WI38 (cell line): ENCODE measurements around the gene USP28.

Source experiments
- H3K4me3 ChIP-seq: 2 replicates; pipeline ENCODE4 v1.5.1; 2011; ENCODE audit warnings: low read depth, mild to moderate bottlenecking, control low read depth, low read length
- TF ChIP-seq, protein P1 (sequence below): IDR thresholded peaks from 2 replicates; pipeline ENCODE4 v1.5.1; 2012; ENCODE audit warnings: low read depth, mild to moderate bottlenecking, control low read depth, low read length

Gene USP28

DNA sequence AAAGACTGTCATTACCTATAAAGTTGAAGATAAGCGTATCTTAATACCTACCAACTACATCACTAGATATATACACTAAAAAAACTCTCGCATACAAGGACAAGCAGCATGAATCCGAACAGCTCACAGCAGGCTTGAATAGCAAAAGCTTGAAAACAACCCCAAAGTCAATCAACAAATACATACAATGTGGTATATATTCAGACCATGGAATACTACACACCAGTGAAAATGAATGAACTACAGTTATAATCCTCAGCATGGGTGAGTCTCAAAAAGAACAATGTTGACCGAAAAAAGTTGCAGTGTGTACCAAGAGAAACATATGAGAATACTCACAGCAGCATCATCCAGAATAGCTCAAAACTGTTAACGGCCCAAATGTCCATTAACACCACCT, 25.2 kb downstream of the USP28 start:
- H3K4me3 ChIP-seq, result no peak overlapping the region

DNA sequence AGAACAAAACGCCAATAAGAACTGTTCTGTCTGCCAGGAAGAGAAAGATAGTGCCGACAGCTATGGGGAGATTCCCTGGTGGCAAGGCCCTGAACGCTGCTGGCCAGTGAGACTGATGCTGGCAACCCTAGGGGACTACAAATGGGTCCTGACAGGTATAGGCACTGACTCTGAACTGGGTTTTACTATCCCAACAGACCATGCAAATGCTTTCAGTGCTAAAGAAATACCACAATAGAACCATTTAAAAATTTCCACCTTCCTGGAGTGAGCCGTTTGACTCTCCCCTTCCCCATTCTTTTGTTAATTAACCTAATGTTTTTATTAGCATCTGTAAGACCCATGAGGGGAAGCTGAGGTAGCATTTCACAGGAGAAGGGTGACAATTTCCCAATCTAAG, 25.7 kb downstream of the USP28 start:
- TF ChIP-seq, protein P1, sequence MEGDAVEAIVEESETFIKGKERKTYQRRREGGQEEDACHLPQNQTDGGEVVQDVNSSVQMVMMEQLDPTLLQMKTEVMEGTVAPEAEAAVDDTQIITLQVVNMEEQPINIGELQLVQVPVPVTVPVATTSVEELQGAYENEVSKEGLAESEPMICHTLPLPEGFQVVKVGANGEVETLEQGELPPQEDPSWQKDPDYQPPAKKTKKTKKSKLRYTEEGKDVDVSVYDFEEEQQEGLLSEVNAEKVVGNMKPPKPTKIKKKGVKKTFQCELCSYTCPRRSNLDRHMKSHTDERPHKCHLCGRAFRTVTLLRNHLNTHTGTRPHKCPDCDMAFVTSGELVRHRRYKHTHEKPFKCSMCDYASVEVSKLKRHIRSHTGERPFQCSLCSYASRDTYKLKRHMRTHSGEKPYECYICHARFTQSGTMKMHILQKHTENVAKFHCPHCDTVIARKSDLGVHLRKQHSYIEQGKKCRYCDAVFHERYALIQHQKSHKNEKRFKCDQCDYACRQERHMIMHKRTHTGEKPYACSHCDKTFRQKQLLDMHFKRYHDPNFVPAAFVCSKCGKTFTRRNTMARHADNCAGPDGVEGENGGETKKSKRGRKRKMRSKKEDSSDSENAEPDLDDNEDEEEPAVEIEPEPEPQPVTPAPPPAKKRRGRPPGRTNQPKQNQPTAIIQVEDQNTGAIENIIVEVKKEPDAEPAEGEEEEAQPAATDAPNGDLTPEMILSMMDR, result no peak
- no peak overlapping the region for H3K4me3 ChIP-seq

More for the DNA sequence above, 25.2 kb downstream of the USP28 start:
- TF ChIP-seq, protein P1, result no peak

DNA sequence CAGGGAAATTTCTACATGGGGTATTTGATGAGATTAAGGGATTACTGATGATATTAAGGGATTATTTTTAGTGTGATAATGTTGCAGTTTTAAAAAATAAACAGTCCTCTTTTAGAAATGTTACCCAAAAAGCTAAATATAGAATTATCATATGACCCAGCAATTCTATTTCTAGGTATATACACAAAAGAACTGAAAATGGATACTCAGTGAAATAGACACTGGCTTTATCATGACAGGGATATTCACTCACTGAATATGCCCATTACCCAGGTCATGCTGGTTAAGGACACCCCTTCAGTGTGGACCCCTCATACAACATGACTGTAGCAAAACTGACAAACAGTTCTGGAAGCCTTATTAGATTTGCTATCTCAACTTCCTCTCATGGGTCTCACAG, 27.8 kb downstream of the USP28 start:
- no peak overlapping the region for H3K4me3 ChIP-seq
- TF ChIP-seq, protein P1, result no peak

DNA sequence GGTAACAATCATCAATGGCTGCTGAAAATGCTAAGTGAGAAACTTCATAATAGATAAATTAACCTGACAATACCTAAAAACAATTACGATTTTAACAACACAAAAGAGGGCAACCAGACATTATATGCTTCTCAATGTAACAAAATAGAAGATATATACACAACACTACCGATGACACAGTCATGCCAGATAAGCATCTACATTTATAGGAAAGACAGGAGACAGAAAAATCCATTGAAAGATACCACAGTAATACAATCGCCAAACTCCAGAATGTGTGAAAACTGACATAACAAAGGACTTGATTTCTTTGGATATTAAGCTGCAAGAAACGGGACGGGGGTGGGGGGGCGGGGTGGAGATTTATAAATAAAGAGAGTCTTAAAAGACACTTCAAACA, 28.3 kb downstream of the USP28 start:
- no peak overlapping the region for H3K4me3 ChIP-seq
- TF ChIP-seq, protein P1, result no peak

DNA sequence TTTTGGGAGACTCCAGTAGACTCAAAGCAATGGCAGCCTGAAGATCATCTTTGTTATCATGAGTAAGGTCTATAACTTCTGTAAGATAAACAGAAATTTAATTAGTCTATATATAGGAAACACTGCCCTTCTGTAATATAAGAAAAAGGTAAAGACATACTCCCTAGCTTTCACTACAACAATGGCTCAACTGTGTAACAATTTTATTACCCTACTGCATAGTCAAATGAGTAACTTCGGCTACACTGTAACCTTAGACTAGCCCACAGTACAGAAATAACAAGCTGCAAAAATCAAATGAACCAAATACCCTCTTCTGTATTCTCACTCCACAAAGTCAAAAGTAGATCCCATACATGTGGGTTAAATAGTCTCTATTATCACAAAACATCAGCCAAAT, 33.7 kb downstream of the USP28 start:
- H3K4me3 ChIP-seq, result no peak overlapping the region
- TF ChIP-seq, protein P1, result no peak

DNA sequence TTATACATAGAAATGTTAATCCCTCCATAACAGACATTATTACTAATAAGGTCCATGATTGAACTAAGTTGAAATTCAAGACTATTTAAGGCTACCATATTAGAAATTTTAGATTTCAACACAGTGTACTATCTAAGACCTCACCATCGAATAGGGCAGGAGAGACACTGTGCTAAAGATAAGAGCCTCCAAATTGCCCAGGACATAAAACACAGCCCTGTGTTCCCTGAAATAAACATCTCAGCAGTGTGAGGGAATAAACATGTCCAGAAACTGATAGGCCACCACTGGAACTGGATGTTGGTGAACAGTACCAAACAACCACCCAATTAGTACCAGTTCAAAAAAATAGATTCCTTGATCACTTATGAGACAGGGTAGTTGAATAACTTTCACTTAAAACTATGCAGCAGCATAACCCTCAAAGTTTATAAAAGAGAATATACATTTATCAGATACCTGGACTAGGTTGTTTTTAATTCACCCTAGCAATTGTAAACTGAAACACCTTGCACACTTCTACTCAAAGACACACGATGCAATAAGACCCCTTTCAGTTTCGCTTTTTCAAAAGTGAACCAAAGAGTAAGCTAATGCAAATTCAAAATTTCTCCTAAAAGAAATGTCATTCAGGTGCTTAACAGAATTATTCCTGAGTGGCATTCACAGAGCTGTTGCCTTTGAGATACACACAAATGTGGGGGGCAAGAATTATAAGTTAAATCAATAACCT, 34.3 kb downstream of the USP28 start:
- TF ChIP-seq, protein P1, result no peak
- no peak overlapping the region for H3K4me3 ChIP-seq

DNA sequence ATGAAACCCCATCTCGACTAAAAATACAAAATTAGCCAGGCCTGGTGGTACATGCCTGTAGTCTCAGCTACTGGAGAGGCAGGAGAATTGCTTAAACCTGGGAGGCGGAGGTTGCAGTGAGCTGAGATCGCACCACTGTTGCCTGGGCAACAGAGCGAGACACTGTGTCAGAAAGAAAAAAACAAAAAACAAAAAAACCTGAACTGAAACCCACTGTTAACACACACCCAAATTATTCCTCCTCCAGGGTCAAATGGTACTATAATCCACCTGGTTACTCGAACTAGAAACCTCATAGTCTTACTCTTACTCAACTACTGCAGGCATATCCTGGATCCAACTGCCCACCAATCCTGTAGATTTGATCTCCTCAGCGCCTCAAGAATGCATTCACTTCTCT, 35.5 kb downstream of the USP28 start:
- H3K4me3 ChIP-seq, result no peak overlapping the region
- TF ChIP-seq, protein P1, result no peak
